ENCODE data around the gene ITGB7. TPM values are rescaled to one million over a fixed set of nuclear protein-coding genes. Genes with fewer than 3 reads are reported as not detected.

ITGB7 gene
- polyA plus RNA-seq, 1 donor (not counting 4 experiments of a cell fraction or from before 2014, with no cell fraction given) = 0.83 TPM

DNA sequence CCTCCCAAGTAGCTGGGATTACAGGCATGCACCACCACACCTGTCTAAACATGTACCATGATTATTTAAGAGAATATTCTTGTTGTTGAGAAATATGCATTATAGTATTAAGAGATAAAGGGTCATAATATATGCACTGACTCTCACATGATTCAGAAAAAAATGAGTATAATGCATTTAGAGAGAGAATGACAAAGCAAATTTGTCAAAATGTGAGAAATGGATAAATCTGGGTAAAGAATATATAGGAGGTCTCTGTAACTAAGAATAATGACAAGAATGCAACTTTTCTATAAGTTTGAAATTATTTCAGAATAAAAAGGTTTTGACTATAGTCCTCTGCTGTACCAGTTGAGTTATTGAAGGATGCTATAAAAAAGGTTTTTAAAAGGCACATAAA, 54.7 kb downstream of the ITGB7 start:
- Histone ChIP-seq H3K27me3 (ENCODE audit: control insufficient read depth, extremely low read depth, insufficient read depth, low read length) (no peaks in the 10 kb centered on the region), H3K4me3 (ENCODE audit: control insufficient read depth in 2 of 3, extremely low read depth in 1 of 3, insufficient read depth in 2 of 3, low read depth in 1 of 3, low read length in 3 of 3) (no peak overlapping the region), H3K9ac (ENCODE audit: control insufficient read depth, extremely low read depth, insufficient read depth, low read length) (no peak overlapping the region), H4K20me1 (ENCODE audit: control insufficient read depth, extremely low read depth, insufficient read depth, low read length) (no peaks in the 10 kb centered on the region), H3K79me2 (ENCODE audit: control insufficient read depth, insufficient read depth, low read length) (no peaks in the 10 kb centered on the region), H3K4me1 (ENCODE audit: control insufficient read depth, extremely low read depth, insufficient read depth, low read length) (no peaks in the 10 kb centered on the region), H3K4me2 (ENCODE audit: control insufficient read depth, extremely low read depth, insufficient read depth, low read depth, low read length) (no peak overlapping the region), H2AFZ (ENCODE audit: control insufficient read depth, low read length) (no peak overlapping the region), H3K9me3 (ENCODE audit: control insufficient read depth, low read depth, low read length) (no peaks in the 10 kb centered on the region), H3K27ac (ENCODE audit: control insufficient read depth, insufficient read depth, low read length) (no peak overlapping the region), H3K36me3 (ENCODE audit: control insufficient read depth in 2 of 2, extremely low read depth in 1 of 2, insufficient read depth in 2 of 2, low read length in 2 of 2) (no peaks in the 10 kb centered on the region), H3K9me1 (ENCODE audit: control insufficient read depth, extremely low read depth, insufficient read depth, low read length) (no peaks in the 10 kb centered on the region)
- no peak for DNase-seq (ENCODE audit: low read depth, low spot score)
- dilution Hi-C loops (cut with MboI; ENCODE audit: extremely low pct_ligation_motif_present, low sequenced_read_pairs) = no loop called here
- TF ChIP-seq, protein P1, sequence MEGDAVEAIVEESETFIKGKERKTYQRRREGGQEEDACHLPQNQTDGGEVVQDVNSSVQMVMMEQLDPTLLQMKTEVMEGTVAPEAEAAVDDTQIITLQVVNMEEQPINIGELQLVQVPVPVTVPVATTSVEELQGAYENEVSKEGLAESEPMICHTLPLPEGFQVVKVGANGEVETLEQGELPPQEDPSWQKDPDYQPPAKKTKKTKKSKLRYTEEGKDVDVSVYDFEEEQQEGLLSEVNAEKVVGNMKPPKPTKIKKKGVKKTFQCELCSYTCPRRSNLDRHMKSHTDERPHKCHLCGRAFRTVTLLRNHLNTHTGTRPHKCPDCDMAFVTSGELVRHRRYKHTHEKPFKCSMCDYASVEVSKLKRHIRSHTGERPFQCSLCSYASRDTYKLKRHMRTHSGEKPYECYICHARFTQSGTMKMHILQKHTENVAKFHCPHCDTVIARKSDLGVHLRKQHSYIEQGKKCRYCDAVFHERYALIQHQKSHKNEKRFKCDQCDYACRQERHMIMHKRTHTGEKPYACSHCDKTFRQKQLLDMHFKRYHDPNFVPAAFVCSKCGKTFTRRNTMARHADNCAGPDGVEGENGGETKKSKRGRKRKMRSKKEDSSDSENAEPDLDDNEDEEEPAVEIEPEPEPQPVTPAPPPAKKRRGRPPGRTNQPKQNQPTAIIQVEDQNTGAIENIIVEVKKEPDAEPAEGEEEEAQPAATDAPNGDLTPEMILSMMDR (optimal IDR thresholded peaks at IDR 0.05 in 1 of 3, IDR thresholded peaks at IDR 0.05 in 1 of 3, conservative IDR thresholded peaks at IDR 0.05 in 1 of 3; ENCODE audit: extremely low read depth in 1 of 3, insufficient read depth in 2 of 3, low read length in 3 of 3) = no peak
- no peak for TF ChIP-seq EZH2 (IDR thresholded peaks at IDR 0.05; ENCODE audit: low read length)
- no peak for FAIRE-seq

DNA sequence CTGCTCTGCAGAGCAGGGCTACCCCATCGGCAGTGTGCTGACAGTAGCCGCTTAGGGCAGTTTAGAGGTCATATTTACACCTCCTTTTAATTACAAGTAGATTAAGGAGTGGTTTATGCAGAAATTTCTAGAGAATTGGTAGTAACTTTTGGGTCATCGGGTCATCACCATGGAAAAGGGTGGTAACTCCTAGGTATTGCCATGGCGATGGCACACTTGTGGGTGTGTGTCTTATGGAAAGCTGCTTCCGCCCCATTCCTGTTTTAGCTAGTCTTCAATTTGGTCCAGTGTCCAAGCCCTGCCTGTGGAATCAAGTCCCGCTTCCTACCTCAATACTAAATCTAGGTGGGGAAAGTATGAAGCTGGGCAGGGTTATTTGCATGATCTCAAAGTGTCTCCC, 56.0 kb downstream of the ITGB7 start:
- Histone ChIP-seq H3K9me1 (ENCODE audit: control insufficient read depth, extremely low read depth, insufficient read depth, low read length) (no peaks in the 10 kb centered on the region), H3K4me1 (ENCODE audit: control insufficient read depth, extremely low read depth, insufficient read depth, low read length) (no peaks in the 10 kb centered on the region), H3K4me2 (ENCODE audit: control insufficient read depth, extremely low read depth, insufficient read depth, low read depth, low read length) (no peak overlapping the region), H3K27ac (ENCODE audit: control insufficient read depth, insufficient read depth, low read length) (no peak overlapping the region), H3K27me3 (ENCODE audit: control insufficient read depth, extremely low read depth, insufficient read depth, low read length) (no peaks in the 10 kb centered on the region), H3K79me2 (ENCODE audit: control insufficient read depth, insufficient read depth, low read length) (no peaks in the 10 kb centered on the region), H3K36me3 (ENCODE audit: control insufficient read depth in 2 of 2, extremely low read depth in 1 of 2, insufficient read depth in 2 of 2, low read length in 2 of 2) (no peaks in the 10 kb centered on the region), H4K20me1 (ENCODE audit: control insufficient read depth, extremely low read depth, insufficient read depth, low read length) (no peaks in the 10 kb centered on the region), H3K9ac (ENCODE audit: control insufficient read depth, extremely low read depth, insufficient read depth, low read length) (no peak overlapping the region), H2AFZ (ENCODE audit: control insufficient read depth, low read length) (no peak overlapping the region), H3K9me3 (ENCODE audit: control insufficient read depth, low read depth, low read length) (no peaks in the 10 kb centered on the region), H3K4me3 (ENCODE audit: control insufficient read depth in 2 of 3, extremely low read depth in 1 of 3, insufficient read depth in 2 of 3, low read depth in 1 of 3, low read length in 3 of 3) (no peak overlapping the region)
- TF ChIP-seq, protein P1 (optimal IDR thresholded peaks at IDR 0.05 in 1 of 3, IDR thresholded peaks at IDR 0.05 in 1 of 3, conservative IDR thresholded peaks at IDR 0.05 in 1 of 3; ENCODE audit: extremely low read depth in 1 of 3, insufficient read depth in 2 of 3, low read length in 3 of 3) = no peak
- no peak for TF ChIP-seq EZH2 (IDR thresholded peaks at IDR 0.05; ENCODE audit: low read length)
- DNase-seq (ENCODE audit: low read depth, low spot score) (no peak), FAIRE-seq (no peak)
- dilution Hi-C loops (cut with MboI; ENCODE audit: extremely low pct_ligation_motif_present, low sequenced_read_pairs) = no loop called here

All from keratinocyte (primary cell).